ENCODE measurements around the gene CUX1. TPM values are rescaled to one million over a fixed set of nuclear protein-coding genes. Genes with fewer than 3 reads are reported as not detected.
"Not testable (repeated sequence)": the region's sequence is repeated elsewhere in the genome, so short reads cannot be mapped to it uniquely, and the experiment has no call there.

Gene CUX1
- polyA plus RNA-seq, 3 donors, result 94.4 to 104 (median 98.5) TPM

DNA sequence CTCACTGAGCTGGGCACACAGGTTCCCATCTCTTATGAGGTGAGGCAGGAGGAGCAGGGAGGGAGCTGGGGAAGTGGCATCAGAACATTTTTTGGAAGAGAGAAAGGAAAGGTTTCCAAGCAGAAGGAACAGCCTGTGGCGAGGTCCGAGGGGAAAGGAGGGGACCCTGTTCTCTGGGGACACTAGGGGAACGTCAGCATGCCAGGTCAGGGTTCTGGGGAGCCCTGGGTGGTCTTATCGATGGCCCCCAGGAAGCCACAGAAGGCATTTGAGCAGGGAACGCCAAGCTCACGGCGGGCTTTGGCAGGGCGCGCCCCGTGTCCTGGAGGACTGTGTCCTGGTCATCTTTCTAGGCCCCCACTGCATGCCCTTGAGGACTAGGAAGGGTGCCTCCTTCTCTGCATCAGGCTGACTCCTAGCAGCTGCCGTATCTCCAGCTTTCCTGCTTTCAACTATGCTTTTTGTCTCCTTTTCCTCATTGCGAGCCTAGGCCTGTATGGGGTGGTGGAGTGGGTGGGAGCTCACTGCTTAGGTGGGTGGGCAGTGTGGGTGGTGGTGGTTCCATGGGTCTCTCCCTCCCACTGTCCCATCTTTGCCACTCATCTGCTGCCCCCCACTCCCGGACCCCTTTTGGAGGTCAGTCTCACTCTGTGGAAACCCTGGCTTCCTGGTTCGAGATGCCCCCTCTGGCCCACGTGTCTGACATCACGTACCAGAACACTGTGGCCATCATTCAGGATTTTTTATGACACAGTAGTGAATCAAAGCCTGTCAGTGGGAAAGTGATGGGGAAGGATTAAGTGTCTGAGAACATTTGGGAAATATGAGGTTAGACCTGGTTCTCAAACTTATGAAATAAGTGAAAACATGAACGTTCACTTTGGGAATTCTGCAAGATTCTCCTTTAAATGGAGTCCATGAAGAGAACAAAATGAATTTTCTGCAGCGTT is 89.1 kb downstream of the CUX1 start:
- no peak for DNase-seq (ENCODE audit: low read depth in 3 of 3, low spot score in 2 of 3)

DNA sequence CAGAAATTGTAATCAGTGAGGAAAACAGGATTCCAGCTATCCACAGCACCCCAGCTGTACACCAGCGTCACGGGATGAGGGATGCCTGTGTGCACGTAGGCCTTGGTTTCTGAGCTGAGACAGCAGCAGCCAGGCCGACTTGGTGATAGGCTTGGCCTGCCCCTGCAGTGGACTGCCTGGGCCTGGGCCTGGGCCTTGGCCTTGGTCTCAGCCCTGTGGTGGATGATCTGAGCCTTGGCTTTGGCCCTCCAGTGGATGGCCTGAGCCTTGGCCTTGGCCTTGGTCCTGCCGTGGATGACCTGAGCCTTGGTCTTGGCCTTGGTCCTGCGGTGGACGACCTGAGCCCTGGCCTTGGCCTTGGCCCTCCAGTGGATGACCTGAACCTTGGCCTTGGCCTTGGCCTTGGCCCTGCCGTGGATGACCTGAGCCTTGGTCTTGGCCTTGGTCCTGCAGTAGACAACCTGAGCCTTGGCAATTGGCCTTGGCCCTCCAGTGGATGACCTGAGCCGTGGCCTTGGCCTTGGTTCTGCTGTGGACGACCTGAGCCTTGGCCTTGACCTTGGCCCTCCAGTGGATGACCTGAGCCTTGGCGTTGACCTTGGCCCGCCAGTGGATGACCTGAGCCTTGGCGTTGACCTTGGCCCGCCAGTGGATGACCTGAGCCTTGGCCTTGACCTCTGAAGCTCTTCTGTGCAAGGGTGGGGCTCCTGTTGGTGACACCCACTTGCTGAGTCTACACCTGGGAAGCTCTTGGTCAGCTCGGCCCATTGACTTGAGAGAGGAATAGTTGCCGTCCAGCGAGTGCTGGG is 93.8 kb downstream of the CUX1 start:
- no peak for DNase-seq (ENCODE audit: low read depth in 3 of 3, low spot score in 2 of 3)

- no peak for DNase-seq (ENCODE audit: low read depth in 3 of 3, low spot score in 2 of 3)
Measured at GRCh38 chr7:101911800-101912715, 94.6 kb downstream of the CUX1 start.

GRCh38 chr7:101912716-101913110 is 95.3 kb downstream of the CUX1 start:
- DNase-seq (ENCODE audit: low read depth in 3 of 3, low spot score in 2 of 3), result no peak

DNA sequence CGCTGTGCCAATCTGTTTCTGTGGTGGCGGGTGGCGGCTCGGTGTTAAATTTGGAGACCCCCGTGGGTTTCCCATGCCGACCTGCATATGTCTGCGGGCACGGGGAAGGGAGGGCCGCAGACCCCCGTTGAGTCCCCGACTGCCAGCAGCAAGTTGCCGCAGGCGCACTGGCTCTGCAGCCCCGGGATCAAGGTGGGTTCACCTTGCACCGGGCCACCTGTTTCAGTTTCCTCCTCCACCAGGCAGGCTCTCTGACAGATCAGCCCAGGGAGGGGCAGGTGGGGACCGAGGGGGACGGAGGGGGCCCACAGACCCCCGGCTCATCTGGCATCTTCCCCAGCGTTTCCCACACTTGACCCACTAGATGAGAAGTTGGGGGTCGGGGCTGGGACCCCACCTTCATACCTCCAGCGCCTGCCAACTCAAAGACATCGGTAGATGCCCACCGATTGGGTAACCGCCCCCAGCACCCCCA is 95.9 kb downstream of the CUX1 start:
- no peak for DNase-seq (ENCODE audit: low read depth in 3 of 3, low spot score in 2 of 3)

- no peak for DNase-seq (ENCODE audit: low read depth in 3 of 3, low spot score in 2 of 3)
Measured at GRCh38 chr7:101913851-101914250, 96.4 kb downstream of the CUX1 start.

- no peak for DNase-seq (ENCODE audit: low read depth in 3 of 3, low spot score in 2 of 3)
Measured at GRCh38 chr7:101915000-101915399, 97.6 kb downstream of the CUX1 start.

- no peak for DNase-seq (ENCODE audit: low read depth in 3 of 3, low spot score in 2 of 3)
Measured at GRCh38 chr7:101916041-101916800, 98.8 kb downstream of the CUX1 start.

DNA sequence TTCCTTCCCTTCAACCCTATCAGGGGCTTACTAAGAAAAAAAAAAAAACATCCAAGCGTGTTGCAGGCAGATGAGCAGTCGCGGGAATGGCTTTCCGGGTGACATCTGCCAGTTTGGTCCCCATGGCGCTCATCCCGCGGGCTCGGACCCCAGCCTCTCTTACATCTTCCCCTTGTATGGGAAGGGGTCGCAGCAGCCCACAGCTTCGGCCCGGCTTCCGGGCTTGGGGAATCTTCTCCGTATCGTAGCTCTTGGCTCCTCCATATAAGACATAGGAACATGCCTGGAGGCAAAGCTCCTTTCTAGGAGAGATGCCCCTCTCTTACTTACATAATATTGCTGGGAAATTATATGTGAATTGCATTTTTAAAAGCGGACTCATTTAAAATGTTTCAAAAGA is 99.5 kb downstream of the CUX1 start:
- DNase-seq (ENCODE audit: low read depth in 3 of 3, low spot score in 2 of 3), result no peak

DNA sequence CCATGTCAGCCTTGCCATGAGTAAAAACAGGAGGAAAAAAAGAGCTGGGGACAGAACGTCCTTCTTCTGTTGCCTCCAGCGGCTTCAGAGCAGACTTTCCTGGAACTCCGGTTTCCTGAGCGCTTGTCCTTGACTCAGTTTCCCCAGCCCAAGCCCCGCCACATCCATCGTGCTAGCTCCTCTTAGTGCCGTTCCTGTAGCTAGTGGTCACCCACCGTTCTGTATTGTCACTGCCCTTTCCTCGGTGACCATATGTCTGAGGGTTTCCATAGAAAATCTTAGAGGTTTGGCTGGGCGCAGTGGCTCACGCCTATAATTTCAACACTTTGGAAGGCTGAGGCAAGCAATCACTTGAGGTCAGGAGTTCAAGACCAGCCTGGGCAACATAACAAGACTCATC is 100.1 kb downstream of the CUX1 start:
- no peak for DNase-seq (ENCODE audit: low read depth in 3 of 3, low spot score in 2 of 3)

GRCh38 chr7:101918426-101918825 is 101.0 kb downstream of the CUX1 start:
- no peak for DNase-seq (ENCODE audit: low read depth in 3 of 3, low spot score in 2 of 3)

DNA sequence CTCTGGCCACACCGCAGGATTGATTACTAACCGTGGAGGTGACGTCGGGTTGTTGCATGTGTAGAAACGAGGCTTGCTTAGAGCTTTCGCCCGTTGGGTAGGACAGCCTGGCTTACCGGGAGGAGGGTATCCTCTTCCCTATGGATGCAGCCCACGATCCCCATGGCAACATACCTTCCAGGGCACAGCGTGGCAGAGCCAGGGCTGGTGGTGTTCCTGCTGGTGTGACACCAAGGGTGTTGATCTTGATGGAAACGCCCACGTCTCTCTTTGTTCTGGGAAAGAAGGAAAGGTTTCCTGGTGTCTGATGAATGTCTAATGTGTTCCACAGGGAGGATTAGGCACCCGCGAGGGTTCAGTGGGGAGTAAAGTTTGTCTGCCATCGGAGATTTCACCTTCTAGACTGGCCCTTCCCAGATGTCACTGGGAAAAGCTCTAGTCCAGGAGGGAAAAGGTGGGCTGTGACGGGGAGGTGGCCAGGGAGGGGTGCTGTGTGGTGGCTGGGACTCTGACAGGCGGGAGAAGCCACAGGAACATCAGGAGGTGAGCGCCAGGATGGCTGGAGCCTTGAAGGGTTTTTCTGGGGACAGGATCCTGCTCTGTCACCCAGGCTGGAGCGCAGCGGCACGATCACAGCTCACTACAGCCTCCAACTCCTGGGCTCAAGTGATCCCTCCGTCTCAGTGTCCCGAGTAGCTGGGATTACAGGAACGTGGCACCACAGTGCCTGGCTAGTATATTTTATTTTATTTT is 102.1 kb downstream of the CUX1 start:
- DNase-seq (ENCODE audit: low read depth in 3 of 3, low spot score in 2 of 3), result no peak

- DNase-seq (ENCODE audit: low read depth in 3 of 3, low spot score in 2 of 3), result no peak
Measured at GRCh38 chr7:101921061-101921460, 103.6 kb downstream of the CUX1 start.

DNA sequence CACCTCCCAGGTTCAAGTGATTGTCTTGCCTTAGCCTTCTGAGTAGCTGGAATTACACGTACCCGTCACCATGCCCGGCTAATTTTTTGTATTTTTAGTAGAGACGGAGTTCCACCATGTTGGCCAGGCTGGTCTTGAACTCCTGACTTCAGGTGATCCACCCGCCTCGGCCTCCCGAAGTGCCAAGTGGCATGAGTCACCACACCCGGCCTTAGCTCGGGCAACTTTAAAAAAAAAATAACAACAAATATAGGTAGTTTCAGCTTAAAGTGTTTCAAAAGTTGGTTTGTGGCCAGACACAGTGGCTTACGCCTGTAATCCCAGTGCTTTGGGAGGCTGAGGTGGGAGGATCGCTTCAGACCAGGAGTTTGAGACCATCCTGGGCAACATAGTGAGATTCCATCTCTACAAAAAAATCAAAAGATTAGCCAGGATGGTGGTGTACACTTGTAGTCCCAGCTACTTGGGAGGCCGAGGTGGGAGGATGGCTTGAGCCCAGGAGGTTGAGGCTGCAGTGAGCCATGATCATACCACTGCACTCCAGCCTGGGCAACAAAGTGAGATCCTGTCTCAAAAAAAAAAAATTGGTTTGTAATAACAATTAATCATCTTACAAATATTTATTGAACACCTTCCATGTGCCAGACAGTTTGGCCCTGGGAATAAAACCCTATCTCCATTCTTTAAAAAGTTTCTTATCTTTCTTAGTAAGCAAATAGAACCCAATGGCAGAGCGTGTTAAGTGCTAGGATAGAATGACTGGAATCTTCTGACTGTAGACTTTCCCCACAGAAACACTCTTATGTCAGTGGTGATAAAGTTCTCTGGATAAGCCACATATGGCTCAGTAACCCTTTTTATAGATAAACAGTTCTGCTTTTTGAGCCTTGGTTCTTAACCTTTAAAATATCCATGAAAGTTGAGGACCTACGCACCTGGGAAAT is 104.4 kb downstream of the CUX1 start:
- DNase-seq (ENCODE audit: low read depth in 3 of 3, low spot score in 2 of 3), result not testable (repeated sequence)

GRCh38 chr7:101922631-101923601 is 105.5 kb downstream of the CUX1 start:
- no peak for DNase-seq (ENCODE audit: low read depth in 3 of 3, low spot score in 2 of 3)

DNA sequence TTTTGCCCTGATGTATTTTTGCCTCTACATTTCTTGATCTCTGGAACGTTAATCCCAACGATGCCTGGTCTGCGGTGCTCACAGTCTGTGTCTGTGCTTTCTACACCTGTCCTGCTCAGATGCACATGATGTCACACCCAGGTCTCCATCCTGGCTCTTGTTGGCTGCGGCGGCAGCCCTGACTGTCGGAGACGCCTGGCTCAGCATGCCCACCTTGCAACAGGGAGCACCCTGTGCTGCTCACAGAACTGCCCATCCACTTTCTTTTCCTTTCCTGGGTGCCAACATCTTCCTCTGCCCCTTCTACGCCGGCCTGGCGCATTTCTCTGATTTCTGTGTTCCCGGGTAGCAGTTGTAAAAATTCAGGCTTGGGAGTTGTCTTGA is 106.2 kb downstream of the CUX1 start:
- DNase-seq (ENCODE audit: low read depth in 3 of 3, low spot score in 2 of 3), result no peak

GRCh38 chr7:101924171-101924570 is 106.7 kb downstream of the CUX1 start:
- DNase-seq (ENCODE audit: low read depth in 3 of 3, low spot score in 2 of 3), result no peak

Measured in right renal cortex interstitium (tissue), 3 donors.